ENCODE results near the gene CCND2. TPM values are rescaled to one million over a fixed set of nuclear protein-coding genes. Genes with fewer than 3 reads are reported as not detected.

Gene CCND2
- total and polyA plus RNA-seq, 2 of the 8 experiments (the other 6 are each of a cell fraction or from before 2014, with no cell fraction given): 41.7 to 223 TPM

DNA sequence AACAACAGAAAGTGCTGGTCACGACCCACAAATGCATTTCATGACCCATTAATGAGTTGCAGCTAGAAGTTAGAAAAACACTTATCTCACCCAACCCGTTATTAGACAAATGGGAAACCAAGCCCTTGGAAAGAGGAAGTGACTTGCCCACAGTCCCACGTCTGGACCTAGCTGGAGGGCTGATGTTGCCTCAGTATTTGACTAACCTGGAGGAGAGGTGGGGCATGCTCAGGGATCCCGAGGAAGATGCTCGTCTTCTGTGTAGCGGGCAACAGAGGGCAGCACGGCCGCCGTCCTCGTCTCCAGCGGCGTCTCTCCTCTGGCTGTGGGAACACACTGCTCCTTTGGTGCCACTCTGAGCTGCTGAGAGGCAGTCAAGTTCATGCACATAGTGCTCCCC lies 12.7 kb downstream of the CCND2 start:
- Histone ChIP-seq H3K4me1 (replicated peaks in 1 of 4; ENCODE audit: control insufficient read depth in 3 of 4, insufficient read depth in 4 of 4, low read length in 3 of 4) (no peaks in the 10 kb centered on the region; a peak in 1 of 7 replicates), H2AFZ (ENCODE audit: low read length) (no peak overlapping the region), H3K23ac (ENCODE audit: insufficient read length) (no peak overlapping the region), H3K4me3 (ENCODE audit: extremely low read depth in 1 of 4, insufficient read depth in 2 of 4, low read depth in 3 of 4, low read length in 4 of 4) (no peak overlapping the region), H3K79me1 (ENCODE audit: low read depth, low read length) (peaks cover 27% of the 10 kb centered on the region), H3K4me2 (ENCODE audit: insufficient read depth in 1 of 2, low read depth in 2 of 2, low read length in 2 of 2) (no peak overlapping the region), H4K5ac (ENCODE audit: insufficient read length, low read depth, low read length) (no peak overlapping the region), H2BK120ac (replicated peaks; ENCODE audit: low read depth, low read length) (no peak overlapping the region), H3K18ac (ENCODE audit: extremely low read depth, low read length) (no peak overlapping the region), H3K79me2 (ENCODE audit: control insufficient read depth in 1 of 2, insufficient read depth in 2 of 2, low read length in 2 of 2) (peaks cover 0 to 96% of the 10 kb centered on the region in 2 experiments; a peak in 3 of 4 replicates), H4K20me1 (replicated peaks in 1 of 2; ENCODE audit: control insufficient read depth in 1 of 2, insufficient read depth in 2 of 2, low read length in 2 of 2) (peaks cover 44 to 73% of the 10 kb centered on the region in 2 experiments), H2BK15ac (ENCODE audit: low read length) (no peak overlapping the region), H3K36me3 (ENCODE audit: control insufficient read depth in 2 of 4, insufficient read depth in 4 of 4, low read length in 3 of 4) (peaks cover 45 to 100% (median 86%) of the 10 kb centered on the region in 4 experiments), H4K91ac (replicated peaks; ENCODE audit: insufficient read length, low read length) (no peak overlapping the region), H3K56ac (replicated peaks; ENCODE audit: insufficient read length, low read depth, low read length) (no peak overlapping the region), H3K9me3 (ENCODE audit: insufficient read depth in 2 of 2, low read depth in 1 of 2, low read length in 1 of 2) (no peaks in the 10 kb centered on the region), H2BK12ac (ENCODE audit: low read depth, low read length) (no peak overlapping the region), H3K4ac (replicated peaks; ENCODE audit: insufficient read length, low read depth, low read length) (no peak overlapping the region), H3K9ac (replicated peaks in 1 of 4; ENCODE audit: extremely low read depth in 1 of 4, low read depth in 3 of 4, low read length in 3 of 4) (no peak overlapping the region), H4K8ac (ENCODE audit: extremely low read depth, insufficient read depth, low read length) (no peak overlapping the region), H3K27me3 (replicated peaks in 1 of 4; ENCODE audit: control insufficient read depth in 3 of 4, extremely low read depth in 1 of 4, insufficient read depth in 3 of 4, low read length in 3 of 4) (no peaks in the 10 kb centered on the region), H2BK5ac (ENCODE audit: low read depth, low read length) (no peak overlapping the region), H2AK5ac (ENCODE audit: low read depth, low read length) (no peak overlapping the region), H2BK20ac (ENCODE audit: low read length) (no peak overlapping the region), H3K23me2 (ENCODE audit: low read depth, low read length) (no peaks in the 10 kb centered on the region), H3K14ac (ENCODE audit: insufficient read length) (no peak overlapping the region), H3K27ac (ENCODE audit: low read depth, low read length) (no peak overlapping the region)
- 92% methylated on average over 12 of the region's 12 CpGs; no CpG with 5 or more reads in 1 of the 2 experiments for WGBS, 2 experiments (ENCODE audit: extremely low coverage in 1 of 2, insufficient coverage in 1 of 2, insufficient read length in 1 of 2, insufficient replicate concordance in 2 of 2, low coverage in 1 of 2, low lambda C conversion rate in 2 of 2, missing lambda C conversion rate in 1 of 2)
- POLR2A ChIA-PET (ENCODE audit: partially characterized antibody): interaction anchor here (1.4 to 29.3 kb wide), 3 partner anchors 4 to 124 kb away, joined by 3 to 531 read pairs (median 531); partner anchors contain the start of gene CCND2
- DNase-seq (ENCODE audit: low read depth in 1 of 2, low spot score in 2 of 2): no peak
- CTCF ChIA-PET (ENCODE audit: partially characterized antibody): interaction anchor here (0.7 to 1.5 kb wide), 4 partner anchors 9 to 179 kb away, joined by 3 to 8 read pairs (median 4); no protein-coding TSS in a partner anchor
- no peak for TF ChIP-seq KDM5A (IDR thresholded peaks at IDR 0.05; ENCODE audit: low read length)
- TF ChIP-seq, protein P1, sequence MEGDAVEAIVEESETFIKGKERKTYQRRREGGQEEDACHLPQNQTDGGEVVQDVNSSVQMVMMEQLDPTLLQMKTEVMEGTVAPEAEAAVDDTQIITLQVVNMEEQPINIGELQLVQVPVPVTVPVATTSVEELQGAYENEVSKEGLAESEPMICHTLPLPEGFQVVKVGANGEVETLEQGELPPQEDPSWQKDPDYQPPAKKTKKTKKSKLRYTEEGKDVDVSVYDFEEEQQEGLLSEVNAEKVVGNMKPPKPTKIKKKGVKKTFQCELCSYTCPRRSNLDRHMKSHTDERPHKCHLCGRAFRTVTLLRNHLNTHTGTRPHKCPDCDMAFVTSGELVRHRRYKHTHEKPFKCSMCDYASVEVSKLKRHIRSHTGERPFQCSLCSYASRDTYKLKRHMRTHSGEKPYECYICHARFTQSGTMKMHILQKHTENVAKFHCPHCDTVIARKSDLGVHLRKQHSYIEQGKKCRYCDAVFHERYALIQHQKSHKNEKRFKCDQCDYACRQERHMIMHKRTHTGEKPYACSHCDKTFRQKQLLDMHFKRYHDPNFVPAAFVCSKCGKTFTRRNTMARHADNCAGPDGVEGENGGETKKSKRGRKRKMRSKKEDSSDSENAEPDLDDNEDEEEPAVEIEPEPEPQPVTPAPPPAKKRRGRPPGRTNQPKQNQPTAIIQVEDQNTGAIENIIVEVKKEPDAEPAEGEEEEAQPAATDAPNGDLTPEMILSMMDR (IDR thresholded peaks at IDR 0.05; ENCODE audit: control extremely low read depth in 1 of 3, insufficient read depth in 1 of 3, low read depth in 1 of 3, low read length in 3 of 3): peak in 2 of 3 experiments; percentile 19 to 38; a peak in 2 of 4 replicates
- FAIRE-seq: no peak
